GM18870 (cell line): Measurements from ENCODE around the gene PLCZ1.
"Not testable (repeated sequence)": the region's sequence is repeated elsewhere in the genome, so short reads cannot be mapped to it uniquely, and the experiment has no call there.

Experiments
- ATAC-seq: cut with Tn5 transposase; IDR thresholded peaks from one replicate; pipeline ENCODE4 v1.9.1; 2021; ENCODE audit warnings: moderate library complexity; ENCODE audit not compliant: unreplicated experiment

The PLCZ1 gene, protein sequence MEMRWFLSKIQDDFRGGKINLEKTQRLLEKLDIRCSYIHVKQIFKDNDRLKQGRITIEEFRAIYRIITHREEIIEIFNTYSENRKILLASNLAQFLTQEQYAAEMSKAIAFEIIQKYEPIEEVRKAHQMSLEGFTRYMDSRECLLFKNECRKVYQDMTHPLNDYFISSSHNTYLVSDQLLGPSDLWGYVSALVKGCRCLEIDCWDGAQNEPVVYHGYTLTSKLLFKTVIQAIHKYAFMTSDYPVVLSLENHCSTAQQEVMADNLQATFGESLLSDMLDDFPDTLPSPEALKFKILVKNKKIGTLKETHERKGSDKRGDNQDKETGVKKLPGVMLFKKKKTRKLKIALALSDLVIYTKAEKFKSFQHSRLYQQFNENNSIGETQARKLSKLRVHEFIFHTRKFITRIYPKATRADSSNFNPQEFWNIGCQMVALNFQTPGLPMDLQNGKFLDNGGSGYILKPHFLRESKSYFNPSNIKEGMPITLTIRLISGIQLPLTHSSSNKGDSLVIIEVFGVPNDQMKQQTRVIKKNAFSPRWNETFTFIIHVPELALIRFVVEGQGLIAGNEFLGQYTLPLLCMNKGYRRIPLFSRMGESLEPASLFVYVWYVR

DNA sequence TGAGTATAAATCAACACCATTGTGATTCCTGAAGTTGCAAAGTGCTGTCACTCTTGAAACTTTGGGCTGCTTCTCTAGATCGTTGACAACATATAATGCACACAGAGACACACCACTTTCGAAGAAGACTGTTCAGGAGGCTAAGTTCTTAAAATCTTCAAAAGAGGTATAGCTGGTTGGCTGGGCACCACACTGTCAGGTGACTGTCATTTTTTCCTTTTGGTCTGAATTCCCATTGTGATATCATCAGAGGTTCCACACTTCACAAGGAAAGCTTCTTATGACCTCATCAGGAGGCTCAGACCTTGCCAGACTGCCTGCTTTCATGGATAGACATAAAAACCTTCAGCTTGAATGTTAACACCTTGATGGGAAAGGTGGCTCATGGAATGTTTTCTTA lies at the start of gene PLCZ1, which contains the start of gene CAPZA3:
Gene PLCZ1 (minus strand): TSS at position 194 of the 400 bp plus-strand sequence. CDS start 641 bp downstream, outside the sequence.
Gene CAPZA3 (plus strand): TSS at position 301 of the 400 bp plus-strand sequence. CDS start 150 bp downstream, outside the sequence.
- no peak for ATAC-seq

DNA sequence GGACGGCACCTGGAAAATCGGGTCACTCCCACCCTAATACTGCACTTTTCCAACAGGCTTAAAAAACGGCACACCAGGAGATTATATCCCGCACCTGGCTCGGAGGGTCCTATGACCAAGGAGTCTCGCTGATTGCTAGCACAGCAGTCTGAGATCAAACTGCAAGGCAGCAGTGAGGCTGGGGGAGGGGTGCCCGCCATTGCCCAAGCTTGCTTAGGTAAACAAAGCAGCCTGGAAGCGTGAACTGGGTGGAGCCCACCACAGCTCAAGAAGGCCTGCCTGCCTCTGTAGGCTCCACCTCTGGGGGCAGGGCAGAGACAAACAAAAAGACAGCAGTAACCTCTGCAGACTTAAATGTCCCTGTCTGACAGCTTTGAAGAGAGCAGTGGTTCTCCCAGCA lies 47.7 kb upstream of the PLCZ1 start:
- not testable (repeated sequence) for ATAC-seq

DNA sequence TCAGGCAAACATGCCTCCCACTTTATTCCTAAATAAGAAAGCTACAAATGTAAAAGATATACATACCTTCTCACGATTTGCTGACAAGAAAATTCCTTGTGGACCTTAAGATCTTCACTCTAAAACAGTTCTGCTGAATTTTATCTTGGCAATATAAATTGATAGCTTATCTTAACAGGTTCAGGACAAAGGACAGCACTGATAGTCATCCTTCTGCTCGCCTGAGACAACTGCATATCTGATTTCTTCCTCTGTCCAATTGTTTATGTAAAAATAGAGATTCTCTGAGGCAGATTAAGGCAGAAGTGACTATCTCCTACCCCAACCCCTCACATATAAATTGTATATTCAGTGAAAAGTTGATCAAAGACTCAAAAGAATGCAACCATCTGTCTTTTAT lies 45.0 kb upstream of the PLCZ1 start:
- ATAC-seq = no peak

DNA sequence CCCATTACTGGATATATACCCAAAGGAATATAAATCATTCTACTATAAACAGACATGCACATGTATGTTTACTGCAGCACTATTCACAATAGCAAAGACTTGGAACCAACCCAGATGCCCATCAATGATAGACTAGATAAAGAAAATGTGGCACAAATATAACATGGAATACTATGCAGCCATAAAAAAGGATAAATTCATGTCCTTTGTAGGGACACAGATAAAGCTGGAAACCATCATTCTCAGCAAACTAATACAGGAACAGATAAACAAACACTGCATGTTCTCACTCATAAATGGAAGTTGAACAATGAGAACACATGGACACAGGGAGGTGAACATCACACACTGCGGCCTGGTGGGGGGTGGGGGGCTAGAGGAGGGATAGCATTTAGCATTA lies 28.7 kb upstream of the PLCZ1 start:
- ATAC-seq = not testable (repeated sequence)

DNA sequence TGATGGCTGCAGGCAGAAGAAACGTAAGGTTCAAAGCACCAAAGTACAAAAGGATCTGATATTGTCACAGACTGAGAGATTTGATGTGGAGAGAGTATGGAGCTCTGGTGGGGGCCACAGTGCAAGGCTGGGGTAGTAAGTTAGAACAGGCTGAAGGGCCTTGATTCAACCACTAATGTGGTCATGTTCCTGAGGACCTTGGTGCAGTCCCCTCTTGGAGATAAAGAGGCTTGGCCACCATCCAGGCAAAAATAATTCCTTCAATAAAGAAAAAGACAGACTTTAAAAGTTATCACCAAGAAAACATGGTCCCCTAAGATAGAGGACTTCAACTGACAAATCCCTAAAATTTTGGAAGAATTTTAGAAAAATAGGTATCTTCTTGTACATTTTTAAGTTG lies 17.5 kb upstream of the PLCZ1 start:
- ATAC-seq = no peak

DNA sequence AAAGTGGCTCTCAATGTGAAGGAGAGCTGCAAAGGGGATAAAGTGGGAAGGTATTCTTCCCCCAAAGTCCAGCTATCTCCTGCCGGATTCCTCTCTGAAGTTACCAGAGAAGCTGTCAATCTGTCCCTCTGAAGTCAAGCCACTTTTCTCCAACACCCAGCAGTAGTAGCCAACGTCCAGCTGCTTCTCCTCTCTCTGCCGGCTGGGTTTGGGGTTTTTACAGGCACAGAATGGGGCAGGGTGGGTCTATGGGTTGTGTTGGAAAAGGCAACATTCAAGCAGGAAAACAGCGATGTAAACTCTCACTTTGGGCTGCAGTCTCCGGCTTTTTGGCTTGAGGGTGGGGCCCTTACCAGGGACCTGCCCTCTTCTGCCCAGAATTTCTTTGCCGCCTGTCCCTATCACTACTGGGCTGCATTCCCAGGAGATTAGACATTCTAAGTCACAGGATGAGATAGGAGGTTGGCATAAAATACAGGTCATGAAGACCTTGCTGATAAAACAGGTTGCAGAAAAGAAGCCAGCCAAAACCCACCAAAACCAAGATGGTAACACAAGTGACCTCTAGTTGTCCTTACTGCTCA lies 16.4 kb upstream of the PLCZ1 start:
- ATAC-seq = no peak

DNA sequence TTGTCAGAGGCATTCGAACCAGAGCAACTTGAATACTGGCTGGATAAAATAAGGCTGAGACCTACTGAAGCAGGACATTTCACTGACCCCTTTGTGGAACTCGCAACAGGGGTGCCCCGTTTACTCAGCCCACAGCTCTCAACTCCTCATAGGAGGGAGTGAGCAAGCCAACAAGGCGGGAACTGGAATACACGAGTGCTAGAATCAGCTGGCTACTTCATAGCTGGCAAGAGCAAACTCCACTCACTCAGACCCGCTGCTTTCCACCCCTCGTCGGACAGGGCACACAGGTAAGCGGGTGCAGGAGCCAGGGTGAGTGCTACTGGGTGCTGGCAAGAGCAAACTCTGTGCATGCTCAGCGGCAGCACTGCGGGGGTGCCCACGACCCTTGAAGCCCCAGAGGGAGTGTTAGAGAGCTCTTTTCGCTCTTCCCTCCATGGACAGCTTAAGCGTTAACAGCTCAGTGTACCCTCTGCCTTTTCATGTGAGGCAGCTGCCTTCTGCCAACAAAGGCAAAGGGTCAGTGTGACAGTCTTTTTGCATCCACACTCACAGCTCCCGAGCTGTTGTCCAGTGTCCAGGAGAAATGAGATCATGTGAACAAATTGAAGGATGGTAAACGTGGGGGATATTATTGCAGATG lies 15.8 kb upstream of the PLCZ1 start:
- no peak for ATAC-seq

DNA sequence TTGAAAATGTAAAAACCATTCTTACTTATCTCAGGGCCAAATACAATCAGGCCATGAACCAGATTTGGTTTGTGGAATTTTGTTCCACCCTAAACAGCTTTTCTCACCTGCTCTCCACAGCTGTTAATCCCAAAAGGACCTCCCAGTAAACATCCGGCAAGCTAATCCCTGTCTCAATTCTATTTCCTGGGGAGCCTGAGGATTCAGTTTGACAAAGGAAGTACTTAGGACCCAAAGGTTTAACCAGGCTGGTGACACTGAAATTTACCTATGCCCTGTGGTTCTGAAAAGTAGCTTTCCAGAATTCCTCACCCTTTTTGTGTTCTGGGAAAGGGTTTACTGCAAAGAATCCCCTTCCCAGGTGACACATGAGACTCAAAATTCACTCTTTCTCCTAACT lies 15.1 kb upstream of the PLCZ1 start:
- ATAC-seq = no peak

DNA sequence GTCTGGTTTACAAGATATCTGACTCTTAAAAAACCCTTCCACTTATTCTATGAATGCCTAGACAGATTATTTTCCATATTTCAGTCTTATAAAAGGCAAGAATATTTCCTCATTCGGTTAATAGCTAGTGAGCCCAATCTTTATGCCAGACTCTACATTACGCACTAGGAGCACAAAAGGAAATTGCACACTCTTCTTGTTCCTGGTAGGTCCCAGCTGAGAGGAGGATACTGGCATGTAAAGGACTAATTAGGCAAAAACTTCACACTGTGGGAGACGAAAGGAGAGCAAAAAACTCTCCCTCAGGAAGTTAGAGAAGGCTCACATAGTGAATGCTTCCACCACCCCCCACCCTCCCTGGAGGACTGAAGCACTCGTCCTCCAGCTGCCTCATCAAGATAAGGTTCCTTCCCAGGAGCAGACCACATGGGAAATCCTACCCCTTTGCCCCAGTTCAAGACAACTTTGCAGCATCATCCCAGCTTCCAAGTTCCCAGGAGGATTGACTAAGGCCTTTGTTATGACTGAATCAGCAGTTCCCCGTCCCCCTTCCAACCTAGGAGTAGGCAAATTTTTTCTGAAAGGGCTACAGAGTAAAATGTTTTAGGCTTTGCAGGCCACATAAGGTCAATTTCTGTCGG lies 14.6 kb upstream of the PLCZ1 start:
- ATAC-seq = no peak

DNA sequence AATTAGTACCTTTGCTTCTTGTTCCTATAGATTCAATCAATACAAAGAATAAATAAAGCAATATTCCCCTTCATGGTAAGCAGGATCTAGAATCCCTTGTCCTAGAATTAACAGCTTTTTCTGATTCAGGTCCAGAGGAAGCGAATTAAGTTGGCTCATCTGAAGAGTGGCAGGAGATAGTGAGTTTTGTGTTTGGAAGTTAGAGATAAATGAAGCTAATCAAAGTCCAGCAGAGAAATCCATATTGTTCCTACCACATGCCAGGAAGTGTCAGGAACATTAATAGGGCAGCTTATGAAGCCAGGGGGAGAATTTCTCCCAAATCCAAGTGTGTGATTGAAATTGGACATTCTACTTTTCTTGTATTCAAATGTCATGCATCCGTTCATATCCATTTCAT lies 14.1 kb upstream of the PLCZ1 start:
- ATAC-seq = no peak

DNA sequence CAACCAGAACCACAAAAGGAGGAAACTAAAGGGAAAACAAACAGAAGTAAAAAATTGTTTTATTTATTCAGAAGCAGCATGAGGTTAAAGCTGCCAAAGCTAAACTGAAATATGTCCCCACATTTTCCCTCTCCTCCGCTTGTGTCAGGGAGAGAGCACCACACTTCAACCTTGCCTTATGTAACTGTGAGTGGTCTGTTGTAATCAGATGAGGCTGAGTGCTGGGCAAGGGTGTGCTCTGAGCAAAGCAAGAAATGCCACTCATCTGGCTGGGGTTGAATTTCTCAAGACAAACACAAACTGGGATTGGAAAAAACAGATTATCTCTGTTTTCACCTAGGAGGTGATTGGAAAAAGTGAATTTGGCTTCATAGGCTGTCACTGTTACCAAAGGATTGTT lies 12.3 kb upstream of the PLCZ1 start:
- ATAC-seq = no peak

DNA sequence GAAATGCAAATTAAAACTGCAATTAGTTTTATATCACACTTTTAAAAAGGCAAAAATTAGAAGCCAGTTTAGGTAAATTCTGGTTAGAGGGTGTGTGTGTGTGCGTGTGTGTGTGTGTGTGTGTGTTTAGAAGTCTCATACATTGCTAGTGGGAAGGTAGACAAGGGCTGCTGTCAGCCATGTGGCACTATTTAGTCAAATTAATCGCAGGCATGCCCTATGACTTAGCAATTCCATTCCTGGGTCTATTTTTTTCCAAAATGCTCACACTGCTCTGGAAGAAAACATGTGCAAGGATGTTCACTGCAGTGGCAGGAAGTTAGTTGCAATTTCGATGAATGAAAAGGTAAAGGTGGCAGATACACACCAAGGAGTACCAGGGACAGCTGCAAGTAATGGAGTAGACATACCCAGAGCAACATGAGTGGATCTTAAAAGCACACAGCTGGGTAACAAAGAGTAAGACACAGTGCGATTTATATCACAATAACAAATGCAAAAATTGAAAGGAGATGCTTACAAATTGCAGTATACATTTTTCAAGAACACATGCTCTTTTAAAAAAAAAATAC lies 11.7 kb upstream of the PLCZ1 start:
- no peak for ATAC-seq

DNA sequence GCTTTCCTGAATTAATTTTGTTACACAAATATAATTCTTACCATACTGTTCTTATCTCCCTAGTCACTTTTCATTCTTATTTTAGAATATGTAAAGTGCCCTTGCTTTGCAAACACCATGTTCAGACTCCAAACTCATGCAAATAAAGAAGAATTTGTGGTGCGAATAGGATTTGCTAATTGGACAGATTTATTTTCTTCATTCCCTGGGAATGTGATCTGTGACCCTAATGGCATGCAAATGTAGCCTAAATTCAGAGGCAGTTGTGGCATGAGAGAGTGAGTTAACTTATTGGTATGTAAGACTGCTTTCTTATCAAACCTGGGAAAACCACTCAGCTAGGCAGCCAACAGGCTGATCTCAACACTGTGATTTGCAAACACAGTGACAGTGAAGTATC lies 10.1 kb upstream of the PLCZ1 start:
- no peak for ATAC-seq

DNA sequence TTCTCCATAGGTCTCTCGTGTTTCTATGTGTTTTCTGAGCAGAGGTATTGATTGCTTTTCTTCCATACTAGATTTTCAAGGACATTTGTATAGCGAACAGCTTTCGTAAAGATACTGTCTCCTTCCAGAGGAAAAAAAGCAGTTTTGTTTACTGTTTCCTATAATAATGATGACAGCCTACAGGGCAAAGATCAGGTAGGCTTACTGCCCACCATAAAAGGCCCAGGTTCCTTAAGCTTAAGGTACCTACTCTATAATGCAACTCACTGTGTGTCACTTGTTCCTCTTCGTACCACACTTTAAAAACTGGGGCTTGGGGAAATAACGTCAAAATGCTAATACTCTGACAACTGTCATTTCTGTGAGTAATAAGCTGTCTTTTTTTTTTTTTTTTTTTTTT lies 6.7 kb downstream of the PLCZ1 start:
- no peak for ATAC-seq

DNA sequence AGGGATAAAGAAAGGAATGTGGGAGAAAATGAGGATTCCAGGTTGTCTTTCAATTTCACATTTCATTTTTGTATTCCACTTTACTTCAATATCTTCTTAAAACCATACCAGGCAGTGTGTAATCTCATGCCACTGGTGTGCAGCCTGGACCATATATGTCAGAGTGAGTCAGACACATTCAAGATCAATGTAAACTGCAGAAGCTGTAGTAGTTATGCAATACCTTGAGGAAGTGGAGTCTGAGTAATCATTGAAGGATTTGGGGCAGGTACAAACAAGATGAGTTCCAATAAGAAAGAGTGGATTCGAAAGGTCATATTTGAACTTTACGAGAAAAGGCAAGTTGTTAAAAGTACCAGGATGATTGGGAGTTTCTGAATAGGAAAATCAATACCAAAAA lies 14.1 kb downstream of the PLCZ1 start:
- no peak for ATAC-seq

DNA sequence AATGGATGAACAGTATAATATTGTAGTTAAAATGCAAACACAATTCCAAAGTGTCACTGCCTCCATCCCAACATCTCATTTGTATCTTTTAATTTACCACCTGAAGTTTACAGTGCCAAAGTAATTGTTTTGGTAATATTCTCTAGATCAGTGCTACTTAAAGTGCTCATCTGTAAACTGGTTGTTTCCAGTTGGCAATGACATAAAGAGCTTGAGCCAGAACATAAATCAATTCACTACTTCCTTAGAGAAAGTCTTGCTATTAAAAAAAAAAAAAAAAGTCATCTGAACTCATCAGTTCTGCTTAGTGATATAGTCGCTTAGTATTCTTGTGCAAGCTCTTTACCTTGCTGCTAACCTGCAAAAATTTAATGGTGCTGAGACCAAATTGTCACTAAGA lies 16.4 kb downstream of the PLCZ1 start:
- ATAC-seq = no peak

DNA sequence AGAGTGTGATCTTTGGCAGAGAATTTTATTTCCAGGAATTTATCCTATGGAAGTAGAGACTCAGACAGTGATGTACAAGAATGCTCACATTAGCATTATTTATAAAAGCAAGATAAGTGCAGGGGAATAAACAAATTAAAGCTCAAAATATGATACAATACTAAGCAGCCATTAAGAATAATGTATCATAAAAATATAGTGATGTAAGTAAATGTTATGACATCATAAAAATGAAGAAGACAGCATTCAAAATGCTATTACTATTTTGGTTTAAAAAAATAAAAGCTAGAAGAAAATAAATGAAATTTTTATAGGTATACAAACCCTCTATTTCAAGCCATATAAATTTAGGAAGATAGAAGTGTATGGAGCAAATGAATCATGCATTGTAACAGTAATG lies 17.1 kb downstream of the PLCZ1 start:
- no peak for ATAC-seq

DNA sequence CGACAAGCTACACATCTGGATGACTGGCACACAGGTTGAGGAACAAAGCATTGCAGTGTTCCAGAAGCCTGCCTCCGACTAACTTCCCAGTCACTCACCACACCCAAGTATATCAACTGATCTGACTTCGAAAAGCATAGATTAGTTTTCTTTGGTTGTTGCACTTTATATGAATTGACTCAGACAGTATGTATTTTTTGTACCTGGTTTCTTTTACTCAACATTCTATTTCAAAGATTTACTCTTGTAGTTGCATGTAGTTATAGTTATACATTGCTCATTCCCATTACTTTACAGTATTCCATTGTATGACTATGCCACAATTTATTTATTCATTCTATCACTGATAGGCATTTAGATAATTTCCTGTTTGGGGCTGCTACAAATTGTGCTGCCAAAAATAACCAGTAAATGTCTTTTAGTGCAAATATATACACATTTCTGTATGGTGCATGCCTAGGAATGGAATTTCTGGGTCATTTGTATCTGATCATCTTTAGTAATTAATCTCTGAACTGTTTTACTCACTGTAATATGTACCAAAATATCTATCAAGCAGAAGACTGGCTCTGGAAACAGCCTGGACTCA lies 17.8 kb downstream of the PLCZ1 start:
- no peak for ATAC-seq

DNA sequence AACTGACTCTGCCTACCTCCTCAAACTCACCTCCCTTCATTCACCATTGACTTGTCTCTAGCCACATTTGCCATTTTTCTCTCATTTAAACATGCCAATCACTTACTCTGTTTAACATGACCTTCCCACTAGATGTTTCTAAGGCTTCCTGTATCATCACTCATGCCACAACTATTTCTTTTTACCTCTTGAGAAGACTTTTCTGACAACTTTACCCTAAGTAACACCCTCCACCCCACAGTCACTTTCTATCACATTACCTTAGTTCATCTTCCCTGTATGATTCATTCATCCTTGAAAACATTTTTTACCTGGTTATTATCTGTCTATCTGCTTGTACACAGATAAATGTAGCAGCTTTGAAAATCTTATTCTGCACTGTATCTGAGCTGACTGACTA lies 19.4 kb downstream of the PLCZ1 start:
- ATAC-seq = no peak

DNA sequence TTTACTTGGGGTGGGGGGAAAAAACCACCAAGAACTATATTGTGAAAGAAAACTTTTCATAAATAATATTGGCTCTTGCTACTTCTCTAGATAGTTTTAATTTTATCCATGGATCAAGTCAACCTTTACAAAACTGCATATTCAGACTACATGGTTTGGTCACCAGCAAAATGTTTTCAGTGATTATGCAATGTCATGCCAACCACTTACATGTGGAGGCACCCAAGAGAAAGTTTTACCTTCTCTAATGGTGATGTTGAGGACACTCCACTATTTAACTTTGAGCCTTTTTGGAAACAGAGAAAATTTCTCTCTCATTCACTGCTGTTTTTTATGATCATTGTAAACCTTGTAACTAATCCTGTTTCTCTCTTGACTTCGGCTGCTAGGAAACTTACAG lies 21.6 kb downstream of the PLCZ1 start:
- no peak for ATAC-seq
